IMR-90 (cell line): ENCODE data around the gene DBNDD2. TPM values are rescaled to one million over a fixed set of nuclear protein-coding genes. Genes with fewer than 3 reads are reported as not detected.

Source experiments
- ATAC-seq: fragments of 200-7000 bp; cut with Tn5 transposase; 2 replicates; pipeline ENCODE4 v1.9.1; 2020; ENCODE audit warnings: low read depth, mild to moderate bottlenecking, moderate library complexity
- BruUV-seq: library from RNA; stranded (reverse); fragments of 400-500 nt; replicated peaks from 2 replicates; lab custom pipeline; 2021; lab: Mats Ljungman, UMichigan
- CTCF ChIA-PET: fragments of 300-600 bp; formaldehyde crosslinking; extraction: SDS; loops from one replicate; lab custom pipeline; 2021; ENCODE audit warnings: antibody characterized with exemption; lab: Yijun Ruan, JAX
- POLR2A ChIA-PET: fragments of 300-600 bp; sonication (Branson Sonifier 250); formaldehyde crosslinking; loops from one replicate; lab custom pipeline; 2022; ENCODE audit warnings: antibody characterized with exemption; ENCODE audit not compliant: unreplicated experiment; lab: Charles Lee
- DNase-seq: peaks from one replicate; pipeline ENCODE4 v3.0.0; 2013
- H2AFZ ChIP-seq: replicated peaks from 2 replicates; pipeline ENCODE3; 2013; ENCODE audit warnings: low read length, mild to moderate bottlenecking; ENCODE audit not compliant: poor library complexity
- H2AK5ac ChIP-seq: 2 replicates; pipeline ENCODE4 v1.6.1; 2013; ENCODE audit warnings: low read depth, low read length, inconsistent platforms
- H2AK9ac ChIP-seq: replicated peaks from 2 replicates; pipeline ENCODE3; 2013; ENCODE audit warnings: mild to moderate bottlenecking, low read depth, low read length, moderate library complexity; ENCODE audit not compliant: poor library complexity
- H2BK120ac ChIP-seq: 2 replicates; pipeline ENCODE4 v1.6.1; 2013; ENCODE audit warnings: low read depth, low read length, inconsistent platforms
- H2BK15ac ChIP-seq: 3 replicates; pipeline ENCODE4 v1.6.1; 2013; ENCODE audit warnings: low read depth, low read length, inconsistent platforms
- H2BK20ac ChIP-seq: 2 replicates; pipeline ENCODE4 v1.6.1; 2013; ENCODE audit warnings: low read depth, mild to moderate bottlenecking, inconsistent platforms, low read length, moderate library complexity
- H2BK5ac ChIP-seq: 2 replicates; pipeline ENCODE4 v1.6.1; 2013; ENCODE audit warnings: mild to moderate bottlenecking, low read depth, low read length, inconsistent platforms; ENCODE audit not compliant: poor library complexity, severe bottlenecking
- H3K14ac ChIP-seq: replicated peaks from 2 replicates; pipeline ENCODE4 v1.6.1; 2013; ENCODE audit warnings: low read depth, low read length, inconsistent platforms
- H3K18ac ChIP-seq: 2 replicates; pipeline ENCODE4 v1.6.1; 2013; ENCODE audit warnings: low read depth, low read length, control low read depth
- H3K23ac ChIP-seq: 2 replicates; pipeline ENCODE4 v1.6.1; 2013; ENCODE audit warnings: low read depth, low read length, inconsistent platforms
- H3K27ac ChIP-seq: 2 replicates; pipeline ENCODE4 v1.5.1; 2013; ENCODE audit warnings: mild to moderate bottlenecking, control low read depth, low read length; ENCODE audit not compliant: insufficient read depth
- H3K27me3 ChIP-seq: 2 replicates; pipeline ENCODE4 v1.6.1; 2013; ENCODE audit warnings: low read length; ENCODE audit not compliant: control insufficient read depth, insufficient read depth
- H3K36me3 ChIP-seq: 2 replicates; pipeline ENCODE4 v1.6.1; 2013; ENCODE audit warnings: low read length, mixed read lengths; ENCODE audit not compliant: control insufficient read depth, insufficient read depth
- H3K4ac ChIP-seq: 2 replicates; pipeline ENCODE4 v1.6.1; 2013; ENCODE audit warnings: low read depth, low read length, inconsistent platforms
- H3K4me1 ChIP-seq: 2 replicates; pipeline ENCODE4 v1.6.1; 2013; ENCODE audit warnings: low read length, mixed read lengths; ENCODE audit not compliant: control insufficient read depth, insufficient read depth
- H3K4me2 ChIP-seq: 2 replicates; pipeline ENCODE4 v1.6.1; 2013; ENCODE audit warnings: low read depth, mild to moderate bottlenecking, control low read depth, low read length, moderate library complexity
- H3K4me3 ChIP-seq: 2 replicates; pipeline ENCODE4 v1.5.1; 2013; ENCODE audit warnings: low read depth, mild to moderate bottlenecking, control low read depth, low read length, moderate library complexity; ENCODE audit not compliant: insufficient read depth
- H3K56ac ChIP-seq: 2 replicates; pipeline ENCODE4 v1.6.1; 2013; ENCODE audit warnings: low read length, inconsistent platforms; ENCODE audit not compliant: insufficient read depth; ENCODE audit errors: extremely low read depth
- H3K79me1 ChIP-seq, 2 experiments: 2 replicates each; pipeline ENCODE4 v1.6.1; 2013; ENCODE audit warnings: low read length in 2 of 2, inconsistent platforms in 1 of 2, low read depth in 1 of 2
- H3K9ac ChIP-seq: 2 replicates; pipeline ENCODE4 v1.6.1; 2013; ENCODE audit warnings: low read depth, low read length, control low read depth
- H3K9me1 ChIP-seq: 2 replicates; pipeline ENCODE4 v1.6.1; 2013; ENCODE audit warnings: low read length, inconsistent platforms; ENCODE audit not compliant: insufficient read depth
- H3K9me3 ChIP-seq: 2 replicates; pipeline ENCODE4 v1.6.1; 2013; ENCODE audit warnings: low read length; ENCODE audit not compliant: control insufficient read depth, insufficient read depth
- H4K20me1 ChIP-seq: 2 replicates; pipeline ENCODE4 v1.6.1; 2013; ENCODE audit warnings: low read length, inconsistent platforms; ENCODE audit not compliant: insufficient read depth
- H4K5ac ChIP-seq: 2 replicates; pipeline ENCODE4 v1.6.1; 2013; ENCODE audit warnings: mild to moderate bottlenecking, low read depth, low read length, control low read depth
- H4K8ac ChIP-seq, 2 experiments: 2 replicates each; pipeline ENCODE4 v1.6.1; 2013; ENCODE audit warnings: low read depth in 2 of 2, low read length in 2 of 2, control low read depth in 1 of 2, inconsistent platforms in 1 of 2
- H4K91ac ChIP-seq: 2 replicates; pipeline ENCODE4 v1.6.1; 2013; ENCODE audit warnings: low read depth, low read length, inconsistent platforms; ENCODE audit not compliant: insufficient read depth
- NFE2L2 ChIP-seq: fragments of 150-350 bp; IDR thresholded peaks from 2 replicates; pipeline ENCODE4 v1.6.1; 2016; ENCODE audit warnings: low read depth, mild to moderate bottlenecking, low read length
- POLR2A ChIP-seq: IDR thresholded peaks from 2 replicates; pipeline ENCODE4 v1.6.1; 2012; ENCODE audit warnings: mild to moderate bottlenecking, low read depth, low read length
- RFX5 ChIP-seq: IDR thresholded peaks from 2 replicates; pipeline ENCODE4 v1.8.0; 2012; ENCODE audit warnings: low read depth, mild to moderate bottlenecking, low read length, moderate library complexity
- SMC3 ChIP-seq: fragments of 150-350 bp; IDR thresholded peaks from 2 replicates; pipeline ENCODE4 v1.6.1; 2016; ENCODE audit warnings: low read depth, mild to moderate bottlenecking, antibody characterized with exemption, low read length, moderate library complexity
- WGBS, 2 experiments: methylation state at CpG; one replicate each; pipeline versions ENCODE4 v1.1.5 to v1.1.7; 2013; ENCODE audit warnings: missing lambda C conversion rate in 2 of 2; ENCODE audit not compliant: insufficient read length in 1 of 2; ENCODE audit errors: extremely low coverage in 2 of 2; 5-methylcytosine and 5-hydroxymethylcytosine counted together
- dilution Hi-C: fragments of 300-500 bp; cut with HindIII; formaldehyde crosslinking; loops from one replicate; pipeline ENCODE4 v1.14.3; 2018; ENCODE audit warnings: low sequenced_read_pairs; ENCODE audit not compliant: unreplicated experiment
- in situ Hi-C: fragments of 300-500 bp; cut with MboI; formaldehyde crosslinking; loops from 3 replicates; pipeline ENCODE4 v1.14.3; 2019; ENCODE audit warnings: low sequenced_read_pairs, inconsistent platforms, mixed read lengths
- intact Hi-C: fragments of 100-400 bp; cut with micrococcal nuclease; formaldehyde crosslinking; loops from 2 replicates; pipeline ENCODE4 v1.10.0; 2022
- polyA plus RNA-seq, 3 experiments: library from polyadenylated mRNA; depleted of rRNA; stranded (reverse); fragments of >200 nt; gene quantifications; 2 replicates each; pipeline ENCODE4 v1.2.3, GENCODE V29; 2012; ENCODE audit warnings: low replicate concordance in 1 of 3
- total RNA-seq: library from RNA; depleted of rRNA; stranded (reverse); fragments of >200 nt; gene quantifications from 2 replicates; pipeline ENCODE4 v1.2.3, GENCODE V29; 2012

DBNDD2 gene
- total and polyA plus RNA-seq, 2 of the 4 experiments (the other 2 are of a cell fraction), result 1.3 to 9.3 TPM

GRCh38 chr20:45433976-45434375 is 25.9 kb downstream of the DBNDD2 start:
- CTCF ChIA-PET, result interaction anchor here (0.9 kb wide), 1 partner anchor 60 kb away, joined by 4 read pairs; no protein-coding TSS in a partner anchor
- BruUV-seq, result no TSS peak

More at GRCh38 chr20:45433976-45434375, 25.9 kb downstream of the DBNDD2 start:
- WGBS, 2 experiments, result no CpG with 5 or more reads among the region's 4 CpGs
- H4K5ac ChIP-seq, result no peak overlapping the region
- H3K27ac ChIP-seq, result no peak overlapping the region
- H2BK120ac ChIP-seq, result no peak overlapping the region
- H3K36me3 ChIP-seq, result no peaks in the 10 kb centered on the region
- no peak overlapping the region for H3K9ac ChIP-seq
- in situ Hi-C loops, result no loop called here
- ATAC-seq (no peak), DNase-seq (no peak)
- no peak overlapping the region for H2AK5ac ChIP-seq
- H2AFZ ChIP-seq, result no peak overlapping the region
- H3K56ac ChIP-seq, result no peak overlapping the region
- no peak overlapping the region for H2AK9ac ChIP-seq
- H2BK15ac ChIP-seq, result no peak overlapping the region
- no peak overlapping the region for H2BK20ac ChIP-seq
- TF ChIP-seq NFE2L2, result no peak
- TF ChIP-seq POLR2A, result no peak
- TF ChIP-seq SMC3, result no peak
- TF ChIP-seq RFX5, result no peak
- H3K4me2 ChIP-seq, result no peak overlapping the region
- POLR2A ChIA-PET, result interaction anchor here (0.6 kb wide), 1 partner anchor 99 kb away, joined by 3 read pairs; no protein-coding TSS in a partner anchor
- H3K4me1 ChIP-seq, result no peaks in the 10 kb centered on the region
- no peak overlapping the region for H4K8ac ChIP-seq
- dilution Hi-C loops, result no loop called here
- no peak overlapping the region for H3K18ac ChIP-seq
- H3K27me3 ChIP-seq, result no peaks in the 10 kb centered on the region
- intact Hi-C loops, result loop anchor here (10.0 kb wide), 1 partner anchor 341 kb away; no protein-coding TSS in a partner anchor
- H3K9me3 ChIP-seq, result no peaks in the 10 kb centered on the region
- no peaks in the 10 kb centered on the region for H3K79me1 ChIP-seq
- no peaks in the 10 kb centered on the region for H4K20me1 ChIP-seq
- H4K91ac ChIP-seq, result no peak overlapping the region
- H3K4ac ChIP-seq, result no peak overlapping the region
- no peak overlapping the region for H3K4me3 ChIP-seq
- H3K9me1 ChIP-seq, result no peaks in the 10 kb centered on the region
- no peak overlapping the region for H2BK5ac ChIP-seq
- no peak overlapping the region for H3K23ac ChIP-seq
- no peak overlapping the region for H3K14ac ChIP-seq
